ENCODE results near the gene GPATCH2.

DNA sequence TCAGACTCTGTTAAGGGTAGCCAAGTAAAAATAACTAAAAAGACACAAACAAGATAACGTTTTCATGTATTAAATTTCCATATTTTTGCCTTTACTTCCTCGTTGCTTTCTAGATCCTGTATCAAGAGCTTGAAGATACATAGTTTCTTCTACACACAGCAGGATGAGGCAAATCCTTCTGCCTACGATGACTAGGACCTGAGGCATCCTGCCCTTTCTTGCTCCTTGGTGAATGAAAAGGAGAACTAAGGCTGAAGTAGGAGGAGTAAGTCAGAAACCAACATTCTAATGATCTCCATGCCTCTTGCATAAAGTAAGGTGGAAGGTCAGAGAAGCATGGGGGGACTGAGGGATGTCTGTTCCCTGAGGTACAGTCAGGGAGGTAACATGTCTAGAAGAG is 102.6 kb downstream of the GPATCH2 start:
- TF ChIP-seq, protein P1, sequence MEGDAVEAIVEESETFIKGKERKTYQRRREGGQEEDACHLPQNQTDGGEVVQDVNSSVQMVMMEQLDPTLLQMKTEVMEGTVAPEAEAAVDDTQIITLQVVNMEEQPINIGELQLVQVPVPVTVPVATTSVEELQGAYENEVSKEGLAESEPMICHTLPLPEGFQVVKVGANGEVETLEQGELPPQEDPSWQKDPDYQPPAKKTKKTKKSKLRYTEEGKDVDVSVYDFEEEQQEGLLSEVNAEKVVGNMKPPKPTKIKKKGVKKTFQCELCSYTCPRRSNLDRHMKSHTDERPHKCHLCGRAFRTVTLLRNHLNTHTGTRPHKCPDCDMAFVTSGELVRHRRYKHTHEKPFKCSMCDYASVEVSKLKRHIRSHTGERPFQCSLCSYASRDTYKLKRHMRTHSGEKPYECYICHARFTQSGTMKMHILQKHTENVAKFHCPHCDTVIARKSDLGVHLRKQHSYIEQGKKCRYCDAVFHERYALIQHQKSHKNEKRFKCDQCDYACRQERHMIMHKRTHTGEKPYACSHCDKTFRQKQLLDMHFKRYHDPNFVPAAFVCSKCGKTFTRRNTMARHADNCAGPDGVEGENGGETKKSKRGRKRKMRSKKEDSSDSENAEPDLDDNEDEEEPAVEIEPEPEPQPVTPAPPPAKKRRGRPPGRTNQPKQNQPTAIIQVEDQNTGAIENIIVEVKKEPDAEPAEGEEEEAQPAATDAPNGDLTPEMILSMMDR (IDR thresholded peaks at IDR 0.05): no peak
- TF ChIP-seq POLR2A (IDR thresholded peaks at IDR 0.05): no peak

All from esophagus squamous epithelium (tissue), 4 donors.